Coronary artery (tissue), 2 donors: ENCODE data around the gene TVP23B.
"Not testable (repeated sequence)": the region's sequence is repeated elsewhere in the genome, so short reads cannot be mapped to it uniquely, and the experiment has no call there.

Source experiments
- DNase-seq: peaks from one replicate; pipeline ENCODE4 v3.0.0-alpha.2; 2017; ENCODE audit warnings: low spot score
- H3K27ac ChIP-seq, 2 donors: fragments of 200-600 bp; sonication (generic); one replicate each; pipeline ENCODE4 v1.5.1; 2016 to 2019
- H3K4me3 ChIP-seq: fragments of 200-600 bp; sonication (generic); 2 replicates; pipeline ENCODE4 v1.5.1; 2016; ENCODE audit warnings: mild to moderate bottlenecking, moderate library complexity

TVP23B gene

DNA sequence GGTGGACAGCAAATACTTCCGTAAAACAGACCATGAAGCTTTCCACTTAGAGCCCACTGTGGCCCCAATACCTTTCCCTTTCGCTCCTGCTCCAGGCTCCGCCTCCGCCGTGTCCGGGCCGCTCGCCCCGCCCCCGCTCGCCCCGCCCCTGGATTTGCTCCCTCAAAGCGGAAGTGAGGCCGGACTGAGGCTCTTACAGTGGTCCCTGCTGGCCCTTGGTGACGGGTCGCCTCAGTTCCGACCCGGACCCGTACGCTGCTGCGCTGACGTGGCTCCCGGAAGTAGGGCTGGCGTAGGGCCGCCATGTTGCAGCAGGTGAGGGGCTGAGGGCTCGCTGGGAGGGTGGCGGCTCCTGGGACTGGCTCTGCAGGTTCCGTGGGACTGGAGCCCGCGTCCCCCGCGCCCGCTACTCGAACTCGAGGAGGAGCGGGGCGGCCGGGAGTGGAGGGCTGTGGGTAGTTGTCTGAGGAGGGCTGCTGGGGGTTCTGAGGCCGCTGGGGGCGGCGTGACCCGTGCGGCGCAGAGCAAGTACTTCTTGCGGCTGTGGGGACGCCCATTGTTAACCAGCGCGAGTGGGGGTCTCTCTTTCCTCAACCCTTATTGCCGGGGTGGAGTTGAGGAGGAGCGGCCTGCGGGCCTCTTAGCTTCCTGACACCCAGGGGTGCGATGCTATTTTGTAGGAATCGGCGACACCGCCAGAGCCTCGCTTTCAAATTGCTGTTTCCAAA, at the start of gene TVP23B:
Gene TVP23B, plus strand, starts transcription at position 193 of the 728 bp plus-strand sequence. Its CDS starts 111 bp downstream, at position 304.
- Histone ChIP-seq H3K27ac (peak within 1 kb of the TSS; percentile 55 to 89), H3K4me3 (peak within 1 kb of the TSS; percentile 82)
- peak; percentile 97 for DNase-seq

DNA sequence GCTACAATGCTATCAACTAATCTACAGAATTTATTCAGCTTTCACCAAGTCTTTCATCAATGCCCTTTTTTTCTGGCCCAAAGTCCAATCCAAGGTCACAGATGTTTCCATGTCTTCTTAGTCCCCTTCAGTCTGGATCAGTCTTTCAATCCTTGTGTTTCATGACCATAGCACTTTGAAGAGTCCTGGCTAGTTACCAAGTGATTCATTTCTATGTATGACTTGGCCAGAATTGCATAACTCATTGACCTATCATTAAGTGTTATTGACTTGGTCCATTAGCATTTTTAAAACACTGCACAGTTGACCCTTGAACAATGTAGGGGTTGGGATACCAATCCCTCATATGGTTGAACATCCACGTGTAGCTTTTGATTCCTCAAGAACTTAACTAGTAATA, 48.5 kb upstream of the TVP23B start:
- not testable (repeated sequence) for DNase-seq, H3K27ac ChIP-seq, H3K4me3 ChIP-seq

DNA sequence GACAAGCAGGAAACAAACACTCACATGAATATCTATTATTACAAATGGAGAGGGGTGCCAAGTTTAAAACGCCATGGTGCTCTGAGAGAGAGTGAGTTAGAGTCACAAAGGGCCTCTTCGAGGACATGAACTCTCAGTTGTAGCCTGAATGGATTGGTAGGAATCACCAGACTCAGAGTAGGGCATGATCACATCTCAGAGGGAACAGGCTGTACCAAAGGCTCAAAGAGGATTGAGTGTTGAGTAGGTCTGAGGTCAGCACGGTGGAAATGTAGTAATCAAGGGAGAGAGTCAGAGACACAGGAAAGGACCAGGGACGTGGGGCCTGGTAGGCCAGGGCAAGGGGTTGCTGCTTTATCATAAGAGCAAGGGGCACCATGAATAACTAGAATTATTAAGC, 47.6 kb upstream of the TVP23B start:
- H3K27ac ChIP-seq, DNase-seq: not testable (repeated sequence)

DNA sequence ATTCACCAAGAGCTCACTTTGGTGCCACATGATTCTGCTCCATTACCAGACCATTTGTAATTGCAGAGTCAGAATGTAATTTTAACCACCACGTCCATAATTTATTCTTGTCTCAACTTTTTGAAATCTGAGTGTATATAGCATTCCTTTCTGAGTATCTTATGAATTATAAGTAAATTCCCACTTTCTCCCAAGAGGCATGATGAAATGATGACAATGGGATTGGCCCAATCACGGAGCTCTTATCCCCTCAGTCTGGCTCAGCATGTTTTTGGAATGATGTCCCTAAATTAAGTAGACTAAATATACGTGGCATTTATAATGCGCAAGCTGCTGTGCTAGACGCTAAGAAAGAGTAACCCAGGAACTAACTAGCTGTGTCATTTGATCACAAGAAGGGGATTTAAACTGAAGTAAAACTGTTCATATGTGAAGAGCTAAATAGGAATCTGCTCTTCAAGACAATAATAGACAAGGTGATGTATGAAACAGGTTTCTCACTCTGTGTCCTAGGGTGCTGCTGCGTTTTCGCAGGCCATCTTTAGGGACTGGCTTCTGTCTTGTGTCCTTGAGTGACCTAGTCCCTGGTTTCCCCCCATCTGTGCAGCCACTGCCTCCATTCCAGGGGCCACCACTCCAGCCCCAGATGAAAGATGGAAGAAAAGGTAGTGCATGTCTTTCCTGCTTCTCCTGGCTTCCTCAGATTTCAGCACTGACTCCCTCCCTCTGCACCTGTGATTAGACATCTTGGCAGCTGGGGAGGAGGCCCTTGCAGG, 41.2 kb upstream of the TVP23B start:
- H3K27ac ChIP-seq, result not testable (repeated sequence)

More for the DNA sequence above, 47.6 kb upstream of the TVP23B start:
- not testable (repeated sequence) for H3K4me3 ChIP-seq

DNA sequence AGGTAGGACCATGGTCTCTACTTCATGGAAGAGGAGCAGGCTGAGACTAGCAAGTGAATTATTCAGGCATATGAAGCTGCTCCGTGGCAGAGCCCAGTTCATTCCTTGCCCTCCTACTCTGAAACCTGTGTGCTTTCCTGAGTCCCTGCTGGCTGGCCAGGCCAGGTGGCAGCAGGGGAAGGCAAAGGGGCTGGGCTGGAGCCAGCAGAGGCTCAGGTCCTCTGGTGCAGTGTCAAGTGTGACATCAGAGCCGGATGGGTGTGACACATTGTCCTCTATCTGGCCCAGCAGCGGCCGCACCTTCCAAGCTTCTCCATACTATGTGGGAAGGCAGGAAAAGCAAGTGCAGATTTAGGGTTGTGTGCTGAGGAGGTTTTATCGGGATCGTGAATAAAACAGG, 39.8 kb upstream of the TVP23B start:
- H3K27ac ChIP-seq, H3K4me3 ChIP-seq, DNase-seq: not testable (repeated sequence)

More for the DNA sequence above, 41.2 kb upstream of the TVP23B start:
- not testable (repeated sequence) for H3K4me3 ChIP-seq, DNase-seq

- not testable (repeated sequence) for H3K27ac ChIP-seq, DNase-seq
- peak within 1 kb of the TSS; percentile 53 for H3K4me3 ChIP-seq
Measured at GRCh38 chr17:18743699-18744421, 37.1 kb upstream of the TVP23B start, which contains the start of gene FBXW10. TSS of gene FBXW10 (plus strand) at chr17:18744054. CDS start at chr17:18744245, 191 bp downstream.

DNA sequence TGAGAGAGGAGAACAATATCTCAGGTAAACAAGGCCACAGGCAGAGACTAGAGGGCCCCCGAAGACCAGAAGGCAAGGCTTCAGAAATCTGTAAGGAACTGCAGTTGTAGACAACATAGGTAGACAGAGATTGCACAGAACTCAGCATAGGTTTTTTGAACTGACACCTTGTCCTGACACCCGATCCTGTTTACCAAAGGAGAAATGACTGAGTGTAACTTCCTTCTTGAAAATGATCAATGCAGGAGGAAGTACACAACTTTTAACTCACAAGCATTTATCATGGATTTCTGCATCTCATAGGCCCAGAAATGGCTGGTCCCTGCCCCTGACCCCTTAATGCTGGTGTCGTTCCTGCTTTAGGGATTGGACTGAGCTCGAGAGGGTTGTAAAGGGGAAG, 36.3 kb upstream of the TVP23B start:
- H3K27ac ChIP-seq, H3K4me3 ChIP-seq, DNase-seq: not testable (repeated sequence)

DNA sequence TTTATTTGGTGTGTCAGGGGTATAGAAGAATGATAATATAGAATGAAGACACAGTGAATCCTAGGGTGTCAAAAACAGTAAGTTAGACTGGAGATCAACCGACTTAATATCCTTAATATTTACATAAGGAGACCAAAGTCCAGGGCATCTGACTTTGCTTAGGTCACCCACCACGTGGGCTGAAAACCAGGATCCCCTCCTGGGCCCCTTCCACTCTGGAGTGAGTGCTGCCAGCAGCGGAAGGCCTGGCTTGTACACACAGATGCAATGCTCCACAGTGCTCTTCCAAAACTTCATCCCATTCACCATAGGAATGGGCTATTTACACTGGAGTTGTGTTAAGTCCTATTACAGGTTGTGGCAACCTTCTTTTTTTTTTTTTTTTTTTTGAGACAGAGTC, 34.4 kb upstream of the TVP23B start:
- H3K4me3 ChIP-seq, DNase-seq, H3K27ac ChIP-seq: not testable (repeated sequence)

DNA sequence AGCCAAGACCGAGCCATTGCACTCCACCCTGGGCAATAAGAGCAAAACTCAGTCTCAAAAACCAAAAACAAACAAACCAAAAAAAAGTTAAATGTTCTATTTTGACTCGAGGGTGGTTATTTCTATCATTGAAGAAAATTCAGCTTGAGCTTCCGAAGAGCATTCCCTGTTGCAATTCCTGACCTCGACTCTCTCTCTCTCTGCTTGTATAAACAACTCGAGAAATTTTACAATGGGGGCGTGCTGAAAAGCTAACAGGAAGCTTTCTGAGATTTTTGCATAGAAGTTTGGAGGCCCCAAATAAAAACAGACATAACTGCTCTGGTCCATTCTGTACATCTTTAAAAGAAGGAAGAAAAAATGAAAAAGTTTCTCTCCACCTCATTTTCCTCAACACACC, 33.5 kb upstream of the TVP23B start:
- H3K4me3 ChIP-seq, DNase-seq, H3K27ac ChIP-seq: not testable (repeated sequence)

- not testable (repeated sequence) for H3K4me3 ChIP-seq, H3K27ac ChIP-seq, DNase-seq
Measured at GRCh38 chr17:18750242-18750641, 30.7 kb upstream of the TVP23B start.

- not testable (repeated sequence) for DNase-seq, H3K27ac ChIP-seq, H3K4me3 ChIP-seq
Measured at GRCh38 chr17:18753829-18754409, 27.1 kb upstream of the TVP23B start.

DNA sequence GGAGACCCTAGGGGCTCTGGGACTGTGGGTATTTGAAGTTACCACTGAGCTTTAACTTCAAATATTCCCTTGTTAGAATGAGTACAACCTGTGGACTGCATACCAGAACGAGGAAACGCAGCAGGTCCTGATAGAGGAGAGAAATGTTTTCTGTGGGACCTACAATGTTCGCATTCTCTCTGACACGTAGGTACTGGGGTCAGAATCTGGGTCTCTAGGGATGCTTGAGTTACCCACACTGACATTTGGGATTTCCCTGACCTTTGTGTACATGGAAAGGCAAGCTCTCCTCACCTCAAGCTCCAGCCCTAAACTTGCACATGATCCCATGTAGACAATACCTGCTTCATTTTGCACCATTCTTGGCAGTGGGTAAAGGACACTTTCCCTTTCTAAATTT, 25.0 kb upstream of the TVP23B start:
- H3K27ac ChIP-seq, DNase-seq, H3K4me3 ChIP-seq: not testable (repeated sequence)

DNA sequence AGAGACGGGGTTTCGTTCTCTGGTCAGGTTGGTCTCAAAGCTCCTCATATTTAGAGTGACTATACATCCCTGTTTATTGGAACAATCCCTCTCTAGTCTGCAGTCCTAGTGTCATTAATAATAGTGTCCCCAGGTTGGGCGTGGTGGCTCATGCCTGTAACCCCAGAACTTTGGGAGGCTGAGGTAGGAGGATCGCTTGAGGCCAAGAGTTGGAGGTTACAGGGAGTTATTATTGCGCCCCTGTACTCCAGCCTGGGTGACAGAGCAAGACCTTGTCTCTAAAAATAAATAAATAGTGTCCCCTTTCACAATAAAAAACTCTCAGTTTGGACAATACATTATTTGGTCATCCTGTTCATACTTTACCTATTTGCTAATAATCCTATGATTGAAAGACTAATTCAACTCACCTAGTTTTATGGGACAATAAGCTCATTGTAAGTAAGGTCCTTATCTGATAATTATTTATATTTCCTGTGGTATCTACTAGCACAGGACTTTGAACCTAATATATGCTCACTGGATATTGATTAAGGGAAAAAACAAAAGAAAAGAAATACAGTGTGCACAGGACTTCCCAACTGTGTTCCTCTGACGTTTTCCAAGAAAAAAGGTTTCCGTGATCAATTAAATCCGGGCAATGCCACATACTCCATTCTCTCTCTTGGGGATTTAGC, 23.5 kb upstream of the TVP23B start:
- not testable (repeated sequence) for H3K27ac ChIP-seq, H3K4me3 ChIP-seq, DNase-seq

DNA sequence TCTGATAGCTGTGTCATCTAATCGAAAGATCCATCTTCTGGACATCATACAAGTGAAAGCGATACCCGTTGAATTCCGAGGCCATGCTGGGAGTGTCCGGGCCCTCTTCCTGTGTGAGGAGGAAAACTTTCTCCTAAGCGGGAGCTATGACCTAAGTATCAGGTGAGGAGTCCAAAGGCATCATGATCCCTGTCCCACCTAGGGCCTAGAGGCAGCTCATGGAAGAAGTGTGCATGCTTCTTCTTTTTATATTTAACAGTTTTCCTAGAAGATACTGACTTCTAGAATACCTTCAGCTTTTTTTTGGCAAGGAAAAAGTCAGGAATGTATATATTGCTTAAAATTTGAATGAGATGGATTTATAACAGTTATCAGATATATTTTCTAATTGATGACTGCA, 22.6 kb upstream of the TVP23B start:
- DNase-seq, H3K4me3 ChIP-seq: not testable (repeated sequence)

GRCh38 chr17:18760221-18760620, 20.8 kb upstream of the TVP23B start:
- not testable (repeated sequence) for DNase-seq, H3K27ac ChIP-seq, H3K4me3 ChIP-seq

More for the DNA sequence above, 22.6 kb upstream of the TVP23B start:
- H3K27ac ChIP-seq, result not testable (repeated sequence)

DNA sequence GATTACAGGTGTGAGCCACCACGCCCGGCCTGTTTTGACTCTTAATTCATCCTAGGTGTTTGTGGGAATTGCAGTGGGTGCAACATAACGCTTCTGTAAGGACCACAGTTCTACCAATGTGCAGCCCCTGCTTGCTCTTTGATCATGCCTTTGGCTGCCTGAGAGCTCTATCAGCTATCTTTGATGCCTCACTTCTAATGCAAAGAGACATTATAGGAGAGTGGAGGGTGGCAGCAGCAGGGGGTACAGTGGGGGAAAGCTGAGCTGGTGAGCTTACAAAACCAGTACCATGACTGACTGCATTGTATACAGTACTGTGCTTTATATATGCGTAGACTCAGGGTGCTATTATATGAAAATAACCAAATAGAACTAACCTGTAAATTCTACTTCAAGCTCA, 10.4 kb upstream of the TVP23B start:
- H3K27ac ChIP-seq, DNase-seq: not testable (repeated sequence)

DNA sequence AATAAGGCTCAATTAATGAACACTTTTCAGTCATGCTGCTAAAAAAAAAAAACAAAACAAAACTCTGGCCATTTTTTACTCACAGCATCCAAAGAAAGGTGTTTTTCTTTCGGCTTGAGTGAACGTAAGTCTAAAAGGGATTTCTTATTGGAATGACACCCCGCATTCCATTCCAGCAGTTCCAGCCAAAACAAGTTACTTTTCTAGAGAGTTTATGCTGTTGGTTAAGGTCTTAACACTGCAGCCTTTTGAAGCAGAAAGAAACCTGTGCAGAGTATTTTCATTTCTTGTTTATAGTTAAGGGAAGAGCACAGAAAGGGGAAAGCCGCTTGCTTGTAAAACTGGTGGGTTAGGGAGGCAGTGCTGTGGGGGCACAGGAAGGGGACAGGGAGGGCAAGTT, 9.9 kb upstream of the TVP23B start:
- not testable (repeated sequence) for H3K4me3 ChIP-seq, DNase-seq, H3K27ac ChIP-seq

More for the DNA sequence above, 10.4 kb upstream of the TVP23B start:
- H3K4me3 ChIP-seq, result not testable (repeated sequence)
